Measurements from ENCODE around the gene SLC2A4RG. TPM values are rescaled to one million over a fixed set of nuclear protein-coding genes. Genes with fewer than 3 reads are reported as not detected.
A peak's percentile ranks its signal among the peaks of the same experiment; 100 is the strongest.

Gene SLC2A4RG
- total and polyA plus RNA-seq, 2 of the 13 experiments (the other 11 are each of a cell fraction or from before 2014, with no cell fraction given): 91.4 to 95.9 TPM

- no peak for TF ChIP-seq CSRNP2 (CRISPR knock-in tag; conservative IDR thresholded peaks at IDR 0.05; ENCODE audit: low read depth)
- TF ChIP-seq, protein P1, sequence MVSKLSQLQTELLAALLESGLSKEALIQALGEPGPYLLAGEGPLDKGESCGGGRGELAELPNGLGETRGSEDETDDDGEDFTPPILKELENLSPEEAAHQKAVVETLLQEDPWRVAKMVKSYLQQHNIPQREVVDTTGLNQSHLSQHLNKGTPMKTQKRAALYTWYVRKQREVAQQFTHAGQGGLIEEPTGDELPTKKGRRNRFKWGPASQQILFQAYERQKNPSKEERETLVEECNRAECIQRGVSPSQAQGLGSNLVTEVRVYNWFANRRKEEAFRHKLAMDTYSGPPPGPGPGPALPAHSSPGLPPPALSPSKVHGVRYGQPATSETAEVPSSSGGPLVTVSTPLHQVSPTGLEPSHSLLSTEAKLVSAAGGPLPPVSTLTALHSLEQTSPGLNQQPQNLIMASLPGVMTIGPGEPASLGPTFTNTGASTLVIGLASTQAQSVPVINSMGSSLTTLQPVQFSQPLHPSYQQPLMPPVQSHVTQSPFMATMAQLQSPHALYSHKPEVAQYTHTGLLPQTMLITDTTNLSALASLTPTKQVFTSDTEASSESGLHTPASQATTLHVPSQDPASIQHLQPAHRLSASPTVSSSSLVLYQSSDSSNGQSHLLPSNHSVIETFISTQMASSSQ (IDR thresholded peaks at IDR 0.05; ENCODE audit: low read depth): no peak
- TF ChIP-seq, protein P1 (CRISPR knock-in tag; IDR thresholded peaks at IDR 0.05; ENCODE audit: borderline replicate concordance): no peak
- no peak for TF ChIP-seq HOXA9 (CRISPR knock-in tag; IDR thresholded peaks at IDR 0.05; ENCODE audit: borderline replicate concordance)
- TF ChIP-seq ZNF569 (CRISPR knock-in tag; IDR thresholded peaks at IDR 0.05; ENCODE audit: borderline replicate concordance): no peak
- no peak for TF ChIP-seq TIGD3 (CRISPR knock-in tag; IDR thresholded peaks at IDR 0.05; ENCODE audit: borderline replicate concordance)
- TF ChIP-seq TMF1 (CRISPR knock-in tag; IDR thresholded peaks at IDR 0.05; ENCODE audit: low read depth): 0 out of 2 replicates have a peak, but pooled peaks have one; percentile 94
- TF ChIP-seq IKZF4 (CRISPR knock-in tag; IDR thresholded peaks at IDR 0.05; ENCODE audit: borderline replicate concordance, low read depth, not compliant biosample characterization): peak; percentile 73
- TF ChIP-seq ZFYVE20 (CRISPR knock-in tag; IDR thresholded peaks at IDR 0.05; ENCODE audit: borderline replicate concordance, low read depth): 0 out of 2 replicates have a peak, but pooled peaks have one; percentile 60
- TF ChIP-seq, protein P2, sequence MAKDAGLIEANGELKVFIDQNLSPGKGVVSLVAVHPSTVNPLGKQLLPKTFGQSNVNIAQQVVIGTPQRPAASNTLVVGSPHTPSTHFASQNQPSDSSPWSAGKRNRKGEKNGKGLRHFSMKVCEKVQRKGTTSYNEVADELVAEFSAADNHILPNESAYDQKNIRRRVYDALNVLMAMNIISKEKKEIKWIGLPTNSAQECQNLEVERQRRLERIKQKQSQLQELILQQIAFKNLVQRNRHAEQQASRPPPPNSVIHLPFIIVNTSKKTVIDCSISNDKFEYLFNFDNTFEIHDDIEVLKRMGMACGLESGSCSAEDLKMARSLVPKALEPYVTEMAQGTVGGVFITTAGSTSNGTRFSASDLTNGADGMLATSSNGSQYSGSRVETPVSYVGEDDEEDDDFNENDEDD (CRISPR knock-in tag; IDR thresholded peaks at IDR 0.05; ENCODE audit: borderline replicate concordance): peak; percentile 97
- TF ChIP-seq, protein P3, sequence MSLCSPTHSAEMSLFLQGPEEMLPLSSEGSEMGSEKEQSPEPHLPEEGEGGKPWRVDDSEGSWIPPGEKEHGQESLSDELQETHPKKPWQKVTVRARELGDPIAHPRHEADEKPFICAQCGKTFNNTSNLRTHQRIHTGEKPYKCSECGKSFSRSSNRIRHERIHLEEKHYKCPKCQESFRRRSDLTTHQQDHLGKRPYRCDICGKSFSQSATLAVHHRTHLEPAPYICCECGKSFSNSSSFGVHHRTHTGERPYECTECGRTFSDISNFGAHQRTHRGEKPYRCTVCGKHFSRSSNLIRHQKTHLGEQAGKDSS (CRISPR knock-in tag; IDR thresholded peaks at IDR 0.05; ENCODE audit: borderline replicate concordance, low read depth): 0 out of 2 replicates have a peak, but pooled peaks have one; percentile 16
- TF ChIP-seq ZHX1 (CRISPR knock-in tag; IDR thresholded peaks at IDR 0.05; ENCODE audit: low read depth): no peak; the same call in 1 of the 2 replicates
- no peak for TF ChIP-seq PTBP1 (IDR thresholded peaks at IDR 0.05; ENCODE audit: low read depth, low read length, poor library complexity, severe bottlenecking)
- no peak for TF ChIP-seq RBAK (CRISPR knock-in tag; IDR thresholded peaks at IDR 0.05)
- no peak for TF ChIP-seq GPBP1L1 (CRISPR knock-in tag; IDR thresholded peaks at IDR 0.05)
Measured at GRCh38 chr20:63737695-63737944, 2.0 kb upstream of the SLC2A4RG start (continued).

Measured in HepG2 (cell line).